ENCODE measurements around the gene SYDE2.

Gene SYDE2

DNA sequence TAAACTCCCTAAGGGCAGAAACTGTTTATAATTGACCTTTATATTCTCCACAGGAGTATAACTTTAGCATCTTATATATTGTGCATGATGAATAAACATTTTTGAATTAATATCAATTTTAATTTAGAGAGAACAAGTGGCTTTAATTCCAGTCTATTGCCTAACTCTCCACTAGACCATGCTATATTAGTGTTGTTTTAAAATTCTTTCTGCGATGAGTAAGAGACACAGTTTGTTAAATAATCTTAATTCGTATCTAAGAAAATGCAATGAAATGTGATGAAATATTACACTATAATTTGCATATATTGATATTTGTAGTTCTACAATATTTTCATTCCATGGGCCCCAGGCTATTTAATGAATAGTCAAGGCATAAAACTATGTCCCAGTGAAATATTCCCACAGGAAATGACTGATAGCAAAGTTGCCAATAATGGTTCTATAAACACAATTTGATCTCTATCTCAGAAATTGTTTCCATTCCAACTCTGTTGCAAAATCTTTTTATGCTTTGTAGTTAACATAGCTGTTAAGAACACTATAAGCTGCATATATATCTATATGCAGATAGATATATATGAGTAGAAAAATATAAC, 2.9 kb upstream of the SYDE2 start:
- no peak for TF ChIP-seq CREB1 (IDR thresholded peaks at IDR 0.05; ENCODE audit: low read depth)

DNA sequence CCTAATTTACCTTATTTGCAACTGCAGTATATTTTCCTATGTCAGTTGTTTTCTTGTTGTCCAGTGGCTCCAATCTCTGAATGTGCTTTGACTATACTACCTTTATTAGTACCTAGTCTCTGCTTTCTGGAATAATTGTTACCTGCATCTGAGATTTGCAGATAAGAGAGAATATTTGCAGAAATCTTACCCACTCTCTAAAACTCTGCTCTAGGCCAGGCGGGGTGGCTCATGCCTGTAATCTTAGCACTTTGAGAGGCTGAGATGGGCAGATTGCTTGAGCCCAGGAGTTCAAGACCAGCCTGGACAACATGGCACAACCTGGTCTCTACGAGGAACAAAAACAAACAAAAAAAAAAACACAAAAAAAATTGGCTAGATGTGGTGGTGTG, 2.0 kb upstream of the SYDE2 start:
- TF ChIP-seq ZBTB7A (IDR thresholded peaks at IDR 0.05; ENCODE audit: low read depth) (no peak), RAD21 (IDR thresholded peaks at IDR 0.05; ENCODE audit: low read depth) (no peak), YY1 (IDR thresholded peaks at IDR 0.05; ENCODE audit: low read depth) (no peak), TCF12 (IDR thresholded peaks at IDR 0.05; ENCODE audit: low read depth) (no peak), CEBPB (IDR thresholded peaks at IDR 0.05) (no peak), CREB1 (IDR thresholded peaks at IDR 0.05; ENCODE audit: low read depth) (no peak), TAF1 (IDR thresholded peaks at IDR 0.05; ENCODE audit: low read depth) (no peak), EGR1 (IDR thresholded peaks at IDR 0.05) (no peak), NFIC (IDR thresholded peaks at IDR 0.05) (no peak), FOXM1 (IDR thresholded peaks at IDR 0.05; ENCODE audit: borderline replicate concordance, low read depth) (no peak), EP300 (IDR thresholded peaks at IDR 0.05; ENCODE audit: borderline replicate concordance) (no peak), TEAD4 (IDR thresholded peaks at IDR 0.05) (no peak)
- TF ChIP-seq, protein P1, sequence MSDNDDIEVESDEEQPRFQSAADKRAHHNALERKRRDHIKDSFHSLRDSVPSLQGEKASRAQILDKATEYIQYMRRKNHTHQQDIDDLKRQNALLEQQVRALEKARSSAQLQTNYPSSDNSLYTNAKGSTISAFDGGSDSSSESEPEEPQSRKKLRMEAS (IDR thresholded peaks at IDR 0.05) = no peak
- TF ChIP-seq, protein P2, sequence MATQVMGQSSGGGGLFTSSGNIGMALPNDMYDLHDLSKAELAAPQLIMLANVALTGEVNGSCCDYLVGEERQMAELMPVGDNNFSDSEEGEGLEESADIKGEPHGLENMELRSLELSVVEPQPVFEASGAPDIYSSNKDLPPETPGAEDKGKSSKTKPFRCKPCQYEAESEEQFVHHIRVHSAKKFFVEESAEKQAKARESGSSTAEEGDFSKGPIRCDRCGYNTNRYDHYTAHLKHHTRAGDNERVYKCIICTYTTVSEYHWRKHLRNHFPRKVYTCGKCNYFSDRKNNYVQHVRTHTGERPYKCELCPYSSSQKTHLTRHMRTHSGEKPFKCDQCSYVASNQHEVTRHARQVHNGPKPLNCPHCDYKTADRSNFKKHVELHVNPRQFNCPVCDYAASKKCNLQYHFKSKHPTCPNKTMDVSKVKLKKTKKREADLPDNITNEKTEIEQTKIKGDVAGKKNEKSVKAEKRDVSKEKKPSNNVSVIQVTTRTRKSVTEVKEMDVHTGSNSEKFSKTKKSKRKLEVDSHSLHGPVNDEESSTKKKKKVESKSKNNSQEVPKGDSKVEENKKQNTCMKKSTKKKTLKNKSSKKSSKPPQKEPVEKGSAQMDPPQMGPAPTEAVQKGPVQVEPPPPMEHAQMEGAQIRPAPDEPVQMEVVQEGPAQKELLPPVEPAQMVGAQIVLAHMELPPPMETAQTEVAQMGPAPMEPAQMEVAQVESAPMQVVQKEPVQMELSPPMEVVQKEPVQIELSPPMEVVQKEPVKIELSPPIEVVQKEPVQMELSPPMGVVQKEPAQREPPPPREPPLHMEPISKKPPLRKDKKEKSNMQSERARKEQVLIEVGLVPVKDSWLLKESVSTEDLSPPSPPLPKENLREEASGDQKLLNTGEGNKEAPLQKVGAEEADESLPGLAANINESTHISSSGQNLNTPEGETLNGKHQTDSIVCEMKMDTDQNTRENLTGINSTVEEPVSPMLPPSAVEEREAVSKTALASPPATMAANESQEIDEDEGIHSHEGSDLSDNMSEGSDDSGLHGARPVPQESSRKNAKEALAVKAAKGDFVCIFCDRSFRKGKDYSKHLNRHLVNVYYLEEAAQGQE (IDR thresholded peaks at IDR 0.05; ENCODE audit: low read depth) = no peak
- TF ChIP-seq, protein P3, sequence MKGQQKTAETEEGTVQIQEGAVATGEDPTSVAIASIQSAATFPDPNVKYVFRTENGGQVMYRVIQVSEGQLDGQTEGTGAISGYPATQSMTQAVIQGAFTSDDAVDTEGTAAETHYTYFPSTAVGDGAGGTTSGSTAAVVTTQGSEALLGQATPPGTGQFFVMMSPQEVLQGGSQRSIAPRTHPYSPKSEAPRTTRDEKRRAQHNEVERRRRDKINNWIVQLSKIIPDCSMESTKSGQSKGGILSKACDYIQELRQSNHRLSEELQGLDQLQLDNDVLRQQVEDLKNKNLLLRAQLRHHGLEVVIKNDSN (IDR thresholded peaks at IDR 0.05) = no peak

DNA sequence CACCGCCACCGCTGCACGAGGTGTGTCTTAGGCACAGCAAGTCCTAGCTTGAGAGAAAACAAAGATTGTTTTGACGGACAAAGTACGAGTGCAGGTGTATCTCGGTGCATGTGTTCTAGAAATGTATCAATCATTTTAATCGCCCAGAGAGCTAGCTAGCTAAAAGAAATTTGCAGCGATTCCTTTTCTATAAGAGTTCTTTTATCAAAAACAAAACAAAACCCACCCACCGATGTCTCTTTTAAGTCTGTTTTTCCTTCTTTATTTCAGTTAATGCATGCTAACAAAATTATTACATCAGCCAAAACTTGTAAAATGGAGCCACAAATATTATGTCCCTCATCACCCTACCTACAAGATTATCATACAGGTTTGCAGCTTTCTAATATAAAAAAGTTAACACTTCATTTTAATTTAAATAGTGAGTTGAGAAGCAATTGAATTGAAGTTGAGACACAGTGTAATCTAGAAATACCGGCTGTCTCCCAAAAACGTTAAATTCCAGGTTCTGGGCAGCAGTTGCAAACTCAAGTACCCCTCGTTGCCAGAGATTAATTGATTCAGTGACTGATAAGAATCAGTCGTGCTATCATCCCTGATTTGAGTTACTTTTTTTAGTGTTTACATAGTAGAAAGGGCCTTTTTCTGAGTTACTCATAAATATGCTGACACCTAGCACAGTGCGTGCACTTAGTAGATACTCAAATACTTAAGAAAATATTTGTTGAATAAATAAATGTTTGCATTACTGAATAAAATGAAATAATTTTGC, 1.5 kb upstream of the SYDE2 start:
- TF ChIP-seq TAF1 (IDR thresholded peaks at IDR 0.05; ENCODE audit: low read depth) (no peak), EGR1 (IDR thresholded peaks at IDR 0.05) (no peak), EP300 (IDR thresholded peaks at IDR 0.05; ENCODE audit: borderline replicate concordance) (no peak)
- TF ChIP-seq, protein P1 (IDR thresholded peaks at IDR 0.05) = peak; percentile 55; the same call in 1 of the 2 replicates

DNA sequence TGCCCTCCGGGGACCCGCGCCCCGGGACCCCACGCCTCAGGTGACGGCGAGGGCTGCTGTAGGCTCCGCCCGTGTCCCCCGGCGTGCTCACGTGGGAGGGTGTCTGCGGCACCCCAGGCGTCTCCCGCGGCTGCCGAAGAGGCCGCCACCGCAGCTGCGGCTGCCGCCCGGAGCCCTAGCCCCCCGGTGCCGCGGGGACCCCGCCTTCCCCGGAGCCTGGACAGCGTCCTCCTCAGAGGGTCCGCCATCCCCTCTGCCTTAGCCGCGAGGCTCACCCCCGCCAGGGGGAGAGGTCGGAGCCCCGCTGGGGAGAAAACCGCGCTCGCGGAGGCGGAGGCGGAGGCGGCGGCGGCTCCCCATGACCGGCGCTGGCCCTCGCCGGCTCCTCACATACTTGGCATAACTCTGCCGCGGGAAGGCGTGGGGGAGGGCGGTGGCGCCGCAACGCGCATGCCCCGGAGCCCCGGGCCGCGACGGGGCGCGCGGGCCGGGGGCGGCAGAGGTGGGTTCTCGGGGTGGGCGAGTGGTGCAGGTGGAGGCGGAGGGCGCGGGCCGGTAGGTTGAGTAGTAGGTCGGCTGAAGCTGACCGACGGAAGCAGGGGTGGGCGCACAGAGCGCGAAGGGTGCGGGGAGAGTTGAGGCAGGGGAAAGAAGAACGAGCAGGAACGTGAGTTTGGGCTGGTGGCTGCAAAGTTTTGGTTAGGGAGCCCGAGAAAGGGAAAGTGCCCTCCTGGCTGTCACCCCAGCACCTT, 700 bp upstream of the SYDE2 start:
- TF ChIP-seq TEAD4 (IDR thresholded peaks at IDR 0.05) = peak; percentile 99
- TF ChIP-seq EP300 (IDR thresholded peaks at IDR 0.05; ENCODE audit: borderline replicate concordance) = 0 out of 2 replicates have a peak, but pooled peaks have one; percentile 48
- TF ChIP-seq, protein P2 (IDR thresholded peaks at IDR 0.05; ENCODE audit: low read depth) = no peak
- no peak for TF ChIP-seq FOXM1 (IDR thresholded peaks at IDR 0.05; ENCODE audit: borderline replicate concordance, low read depth)
- peak; percentile 97 for TF ChIP-seq ZBTB7A (IDR thresholded peaks at IDR 0.05; ENCODE audit: low read depth)
- TF ChIP-seq NFIC (IDR thresholded peaks at IDR 0.05) = peak; percentile 44; the same call in 1 of the 2 replicates
- TF ChIP-seq TAF1 (IDR thresholded peaks at IDR 0.05; ENCODE audit: low read depth) = no peak
- no peak for TF ChIP-seq CREB1 (IDR thresholded peaks at IDR 0.05; ENCODE audit: low read depth)
- TF ChIP-seq RAD21 (IDR thresholded peaks at IDR 0.05; ENCODE audit: low read depth) = no peak
- TF ChIP-seq EGR1 (IDR thresholded peaks at IDR 0.05) = peak; percentile 97
- TF ChIP-seq CEBPB (IDR thresholded peaks at IDR 0.05) = no peak
- TF ChIP-seq, protein P3 (IDR thresholded peaks at IDR 0.05) = peak; percentile 74
- peak; percentile 51; the same call in 1 of the 2 replicates for TF ChIP-seq TCF12 (IDR thresholded peaks at IDR 0.05; ENCODE audit: low read depth)
- peak; percentile 51; the same call in 1 of the 2 replicates for TF ChIP-seq YY1 (IDR thresholded peaks at IDR 0.05; ENCODE audit: low read depth)
- TF ChIP-seq, protein P1 (IDR thresholded peaks at IDR 0.05) = peak; percentile 33

Data from Ishikawa (cell line).